ENCODE results near the gene EEF1A2. TPM values are rescaled to one million over a fixed set of nuclear protein-coding genes. Genes with fewer than 3 reads are reported as not detected.

EEF1A2 gene
- polyA plus RNA-seq, 3 donors = 0.08 TPM; not detected in 2

- H3K4me1 Mint-ChIP-seq = peaks cover 5% of the 10 kb centered on the region
- Histone ChIP-seq H4K20me1 (ENCODE audit: insufficient read depth, low read length) (no peaks in the 10 kb centered on the region), H3K4me2 (replicated peaks; ENCODE audit: extremely low read depth, low read length, poor library complexity, severe bottlenecking) (no peak overlapping the region), H2AFZ (ENCODE audit: insufficient read depth, low read depth, low read length, poor library complexity, severe bottlenecking) (no peak overlapping the region), H3K36me3 (replicated peaks in 1 of 2; ENCODE audit: control insufficient read depth in 1 of 2, insufficient read depth in 2 of 2, low read length in 2 of 2) (no peaks in the 10 kb centered on the region), H3K9ac (ENCODE audit: insufficient read depth, low read length, poor library complexity, severe bottlenecking) (no peak overlapping the region), H3K4me3 (replicated peaks in 1 of 3; ENCODE audit: low read depth in 2 of 3, low read length in 3 of 3) (no peak overlapping the region), H3K4me1 (ENCODE audit: control insufficient read depth in 1 of 2, insufficient read depth in 2 of 2, low read length in 2 of 2) (peaks cover 0 to 4% of the 10 kb centered on the region in 2 donors), H3K27me3 (ENCODE audit: control insufficient read depth in 2 of 2, insufficient read depth in 2 of 2, low read length in 2 of 2) (peaks cover 0 to 21% of the 10 kb centered on the region in 2 donors), H3K79me2 (ENCODE audit: insufficient read depth, low read length) (no peaks in the 10 kb centered on the region), H3K9me3 (replicated peaks in 1 of 2; ENCODE audit: control insufficient read depth in 1 of 2, insufficient read depth in 1 of 2, low read length in 2 of 2) (peaks cover 17 to 22% of the 10 kb centered on the region in 2 donors), H3K27ac (ENCODE audit: low read depth in 1 of 2, low read length in 2 of 2) (no peak overlapping the region)
- no peak overlapping the region for H3K27ac Mint-ChIP-seq
- H3K36me3 Mint-ChIP-seq = no peaks in the 10 kb centered on the region
- intact Hi-C loops (cut with micrococcal nuclease) = no loop called here
- H3K9me3 Mint-ChIP-seq = peaks cover 13 to 25% (median 20%) of the 10 kb centered on the region in 7 donors
- H3K27me3 Mint-ChIP-seq (ENCODE audit: low read depth in 3 of 3) = peaks cover 26 to 50% (median 26%) of the 10 kb centered on the region in 3 donors
- TF ChIP-seq CTCF (IDR thresholded peaks at IDR 0.05) = no peak
- DNase-seq = no peak
- 96% methylated on average over 5 of the region's 9 CpGs for WGBS (ENCODE audit: insufficient coverage)
- no peak overlapping the region for H3K4me3 Mint-ChIP-seq
These were observed 5.8 kb upstream of the EEF1A2 start for GRCh38 chr20:63504642-63505041.

- DNase-seq = no peak
- no peaks in the 10 kb centered on the region for H3K79me2 ChIP-seq (ENCODE audit: insufficient read depth, low read length)
- intact Hi-C loops (cut with micrococcal nuclease) = no loop called here
- WGBS (ENCODE audit: insufficient coverage) = 40% methylated on average over 3 of the region's 7 CpGs
- H2AFZ ChIP-seq (ENCODE audit: insufficient read depth, low read depth, low read length, poor library complexity, severe bottlenecking) = no peak overlapping the region
- H3K27ac Mint-ChIP-seq = no peak overlapping the region
- H3K9me3 Mint-ChIP-seq = peaks cover 13 to 25% (median 20%) of the 10 kb centered on the region in 7 donors
- no peaks in the 10 kb centered on the region for H4K20me1 ChIP-seq (ENCODE audit: insufficient read depth, low read length)
- no peak overlapping the region for H3K4me2 ChIP-seq (replicated peaks; ENCODE audit: extremely low read depth, low read length, poor library complexity, severe bottlenecking)
- H3K36me3 Mint-ChIP-seq = no peaks in the 10 kb centered on the region
- no peak overlapping the region for H3K4me3 ChIP-seq (replicated peaks in 1 of 3; ENCODE audit: low read depth in 2 of 3, low read length in 3 of 3)
- H3K36me3 ChIP-seq (replicated peaks in 1 of 2; ENCODE audit: control insufficient read depth in 1 of 2, insufficient read depth in 2 of 2, low read length in 2 of 2) = no peaks in the 10 kb centered on the region
- H3K4me1 ChIP-seq (ENCODE audit: control insufficient read depth in 1 of 2, insufficient read depth in 2 of 2, low read length in 2 of 2) = peaks cover 4 to 5% of the 10 kb centered on the region in 2 donors
- peaks cover 28 to 51% (median 31%) of the 10 kb centered on the region in 3 donors for H3K27me3 Mint-ChIP-seq (ENCODE audit: low read depth in 3 of 3)
- H3K27ac ChIP-seq (ENCODE audit: low read depth in 1 of 2, low read length in 2 of 2) = no peak overlapping the region
- no peaks in the 10 kb centered on the region for H3K4me1 Mint-ChIP-seq
- H3K27me3 ChIP-seq (ENCODE audit: control insufficient read depth in 2 of 2, insufficient read depth in 2 of 2, low read length in 2 of 2) = peaks cover 0 to 27% of the 10 kb centered on the region in 2 donors
- H3K9me3 ChIP-seq (replicated peaks in 1 of 2; ENCODE audit: control insufficient read depth in 1 of 2, insufficient read depth in 1 of 2, low read length in 2 of 2) = peaks cover 20 to 22% of the 10 kb centered on the region in 2 donors
- TF ChIP-seq CTCF (IDR thresholded peaks at IDR 0.05) = no peak
- H3K4me3 Mint-ChIP-seq = no peak overlapping the region
- H3K9ac ChIP-seq (ENCODE audit: insufficient read depth, low read length, poor library complexity, severe bottlenecking) = no peak overlapping the region
These were observed 4.6 kb upstream of the EEF1A2 start for GRCh38 chr20:63503524-63503923.

Measured in CD14-positive monocyte (primary cell).